ENCODE data around the gene PLPP2.
"Not testable (repeated sequence)": the region's sequence is repeated elsewhere in the genome, so short reads cannot be mapped to it uniquely, and the experiment has no call there.

Gene PLPP2

DNA sequence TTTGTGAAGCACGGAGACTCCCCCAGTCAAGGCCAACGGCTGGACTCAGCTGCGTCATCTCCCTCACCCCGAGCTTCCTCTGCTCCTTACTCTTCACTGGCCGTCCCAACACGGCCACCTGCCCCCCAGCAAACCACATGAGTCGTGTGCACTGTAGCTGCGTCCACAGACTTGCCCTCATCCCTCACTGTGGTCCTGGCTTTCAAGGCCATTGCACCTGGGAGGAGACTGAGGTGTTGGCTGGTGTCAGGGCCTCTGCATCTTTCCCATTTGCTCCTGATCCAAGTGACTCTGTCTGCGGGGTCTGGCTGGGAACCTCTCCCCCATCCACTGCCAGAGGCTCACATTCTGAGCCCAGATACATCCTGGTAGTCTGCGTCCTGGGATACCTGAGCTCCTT lies 11.5 kb downstream of the PLPP2 start:
- no peaks in the 10 kb centered on the region for H3K36me3 ChIP-seq (ENCODE audit: control insufficient read depth in 2 of 2, insufficient read depth in 2 of 2, low read length in 2 of 2)
- no peaks in the 10 kb centered on the region for H3K4me1 ChIP-seq (ENCODE audit: control insufficient read depth, insufficient read depth, low read length)
- H3K9me3 ChIP-seq (ENCODE audit: control insufficient read depth in 2 of 2, low read length in 2 of 2) = no peaks in the 10 kb centered on the region
- H3K27me3 ChIP-seq (ENCODE audit: control insufficient read depth in 1 of 2, insufficient read depth in 2 of 2, low read length in 2 of 2) = peaks cover 13 to 14% of the 10 kb centered on the region in 2 donors
- H3K4me3 ChIP-seq (ENCODE audit: low read length in 2 of 2) = no peak overlapping the region
- H3K9ac ChIP-seq (ENCODE audit: low read length in 2 of 2) = no peak overlapping the region
- H3K27ac ChIP-seq (ENCODE audit: low read length) = no peak overlapping the region

DNA sequence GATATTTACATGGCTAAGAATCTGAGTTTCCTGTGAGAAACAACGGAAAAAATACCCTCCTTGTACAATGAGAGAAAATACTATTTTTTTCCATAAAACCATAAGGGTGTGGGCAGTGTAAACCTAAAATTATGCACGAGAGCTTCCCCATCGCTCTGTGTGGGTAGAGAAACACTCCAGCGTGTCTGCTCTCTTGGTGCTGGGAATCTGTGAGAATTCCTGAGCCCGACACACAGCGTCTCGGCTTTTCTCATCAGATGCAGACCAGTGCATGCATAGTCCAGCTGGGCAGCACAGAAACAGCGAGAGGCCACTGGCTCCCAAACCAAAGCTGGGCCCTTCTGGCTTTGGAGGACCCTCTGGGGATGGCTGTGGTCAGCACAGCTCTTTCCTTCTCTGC lies 12.0 kb downstream of the PLPP2 start:
- Histone ChIP-seq H3K27ac (ENCODE audit: low read length) (no peak overlapping the region), H3K4me3 (ENCODE audit: low read length in 2 of 2) (no peak overlapping the region), H3K9me3 (ENCODE audit: control insufficient read depth in 2 of 2, low read length in 2 of 2) (no peaks in the 10 kb centered on the region), H3K4me1 (ENCODE audit: control insufficient read depth, insufficient read depth, low read length) (no peaks in the 10 kb centered on the region), H3K9ac (ENCODE audit: low read length in 2 of 2) (no peak overlapping the region), H3K36me3 (ENCODE audit: control insufficient read depth in 2 of 2, insufficient read depth in 2 of 2, low read length in 2 of 2) (no peaks in the 10 kb centered on the region), H3K27me3 (ENCODE audit: control insufficient read depth in 1 of 2, insufficient read depth in 2 of 2, low read length in 2 of 2) (peaks cover 13 to 14% of the 10 kb centered on the region in 2 donors)

DNA sequence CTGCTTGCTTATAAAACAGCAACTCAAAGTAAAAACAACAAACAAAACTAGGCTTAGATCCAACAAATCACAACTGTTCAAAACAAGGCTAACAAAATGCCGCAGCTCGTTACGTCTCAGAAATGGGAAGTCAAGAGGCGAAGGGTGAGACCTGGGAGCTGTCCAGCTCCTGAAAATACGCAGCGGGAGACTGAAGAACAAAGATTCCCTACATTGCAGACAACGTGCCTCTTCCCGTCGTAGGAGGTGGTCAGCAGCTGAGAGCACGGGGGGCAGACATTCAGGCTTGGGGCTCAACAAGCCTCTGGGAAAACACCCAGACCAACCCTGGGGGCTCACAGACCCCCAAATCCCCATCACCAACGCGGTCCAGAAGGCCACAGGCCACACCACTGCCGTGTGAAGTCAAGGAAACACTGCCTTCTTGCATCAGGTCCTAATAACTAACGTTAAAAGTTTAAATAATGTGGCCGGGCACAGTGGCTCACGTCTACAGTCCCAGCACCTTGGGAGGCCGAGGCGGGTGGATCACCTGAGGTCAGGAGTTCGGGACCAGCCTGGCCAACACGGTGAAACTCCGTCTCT lies 13.5 kb downstream of the PLPP2 start:
- no peak overlapping the region for H3K27ac ChIP-seq (ENCODE audit: low read length)
- H3K4me1 ChIP-seq (ENCODE audit: control insufficient read depth, insufficient read depth, low read length) = no peaks in the 10 kb centered on the region
- no peaks in the 10 kb centered on the region for H3K9me3 ChIP-seq (ENCODE audit: control insufficient read depth in 2 of 2, low read length in 2 of 2)
- H3K36me3 ChIP-seq (ENCODE audit: control insufficient read depth in 2 of 2, insufficient read depth in 2 of 2, low read length in 2 of 2) = no peaks in the 10 kb centered on the region
- H3K9ac ChIP-seq (ENCODE audit: low read length in 2 of 2) = no peak overlapping the region
- H3K27me3 ChIP-seq (ENCODE audit: control insufficient read depth in 1 of 2, insufficient read depth in 2 of 2, low read length in 2 of 2) = peaks cover 13 to 14% of the 10 kb centered on the region in 2 donors
- no peak overlapping the region for H3K4me3 ChIP-seq (ENCODE audit: low read length in 2 of 2)

DNA sequence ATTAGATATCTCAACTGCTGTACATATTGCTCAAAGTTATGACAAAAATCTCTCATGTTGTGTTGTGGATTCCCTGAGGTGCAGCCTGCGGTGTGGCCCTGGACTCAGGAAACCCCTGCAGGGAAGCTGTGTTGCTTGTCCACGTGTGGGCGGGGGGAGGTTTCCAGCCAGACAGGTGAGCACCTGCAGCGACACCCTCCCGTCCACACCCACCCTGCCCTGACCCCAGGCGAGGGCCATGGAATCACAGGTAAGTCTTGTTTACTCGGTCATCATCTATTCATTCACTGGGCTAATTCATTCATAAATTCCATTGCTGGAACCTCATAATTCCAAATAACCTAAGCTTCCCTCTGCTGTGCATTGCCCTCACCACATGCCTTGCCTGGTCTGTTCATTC lies 14.1 kb downstream of the PLPP2 start:
- H3K9ac ChIP-seq (ENCODE audit: low read length in 2 of 2) = no peak overlapping the region
- H3K27ac ChIP-seq (ENCODE audit: low read length) = no peak overlapping the region
- no peak overlapping the region for H3K4me3 ChIP-seq (ENCODE audit: low read length in 2 of 2)
- H3K27me3 ChIP-seq (ENCODE audit: control insufficient read depth in 1 of 2, insufficient read depth in 2 of 2, low read length in 2 of 2) = peaks cover 13 to 14% of the 10 kb centered on the region in 2 donors
- H3K36me3 ChIP-seq (ENCODE audit: control insufficient read depth in 2 of 2, insufficient read depth in 2 of 2, low read length in 2 of 2) = no peaks in the 10 kb centered on the region
- H3K9me3 ChIP-seq (ENCODE audit: control insufficient read depth in 2 of 2, low read length in 2 of 2) = no peaks in the 10 kb centered on the region
- no peaks in the 10 kb centered on the region for H3K4me1 ChIP-seq (ENCODE audit: control insufficient read depth, insufficient read depth, low read length)

DNA sequence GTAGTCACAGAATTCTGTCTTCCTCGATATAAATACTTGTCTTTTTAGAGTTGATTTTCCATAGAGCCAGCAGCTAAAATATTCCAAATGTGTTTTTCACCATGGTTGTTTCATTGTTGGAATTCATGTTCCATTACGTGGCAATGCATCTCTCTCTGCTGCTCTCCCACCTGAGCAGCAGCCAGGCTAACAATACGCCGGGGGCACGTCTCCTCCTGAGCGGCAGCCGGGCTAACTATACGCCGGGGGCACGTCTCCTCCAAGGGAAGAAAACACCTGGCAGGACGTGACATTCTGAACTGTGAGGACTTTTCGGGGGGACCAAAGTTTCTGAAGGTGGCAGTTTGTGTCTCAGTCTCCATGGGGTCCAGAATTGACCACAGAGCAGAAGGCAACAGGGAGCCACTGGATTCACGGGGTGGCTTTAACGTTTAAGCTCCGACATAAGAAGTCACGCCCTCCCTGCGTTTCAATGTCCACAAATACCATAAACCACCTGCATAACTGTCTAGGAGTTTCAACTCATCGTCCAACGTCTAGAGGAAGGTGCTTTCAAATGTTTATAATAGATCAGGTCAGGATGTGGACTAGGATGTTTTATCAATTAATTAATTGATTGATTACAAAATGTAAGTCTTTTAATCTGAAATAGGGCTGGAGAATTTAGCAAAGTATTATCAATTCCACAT lies 15.1 kb downstream of the PLPP2 start:
- no peaks in the 10 kb centered on the region for H3K9me3 ChIP-seq (ENCODE audit: control insufficient read depth in 2 of 2, low read length in 2 of 2)
- no peak overlapping the region for H3K27ac ChIP-seq (ENCODE audit: low read length)
- peaks cover 15 to 17% of the 10 kb centered on the region in 2 donors for H3K27me3 ChIP-seq (ENCODE audit: control insufficient read depth in 1 of 2, insufficient read depth in 2 of 2, low read length in 2 of 2)
- H3K36me3 ChIP-seq (ENCODE audit: control insufficient read depth in 2 of 2, insufficient read depth in 2 of 2, low read length in 2 of 2) = no peaks in the 10 kb centered on the region
- H3K9ac ChIP-seq (ENCODE audit: low read length in 2 of 2) = no peak overlapping the region
- H3K4me1 ChIP-seq (ENCODE audit: control insufficient read depth, insufficient read depth, low read length) = no peaks in the 10 kb centered on the region
- H3K4me3 ChIP-seq (ENCODE audit: low read length in 2 of 2) = no peak overlapping the region

DNA sequence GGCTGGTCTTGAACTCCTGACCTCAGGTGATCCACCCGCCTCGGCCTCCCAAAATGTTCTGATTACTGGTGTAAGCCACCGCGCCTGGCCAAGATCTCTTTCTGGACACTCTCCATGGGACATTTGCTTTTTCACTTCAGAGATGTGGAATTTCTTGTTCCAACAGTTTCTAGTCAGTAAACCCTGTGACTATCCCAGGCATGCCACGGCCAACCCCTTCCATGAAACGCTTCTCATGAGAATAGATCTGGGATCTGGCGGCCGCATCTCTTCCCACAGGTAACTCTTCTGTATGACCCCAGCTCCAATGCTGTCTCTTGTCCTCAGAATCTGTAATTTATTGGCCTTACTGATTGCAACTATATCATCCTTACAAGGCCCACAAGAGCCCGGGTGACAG lies 16.2 kb downstream of the PLPP2 start:
- no peaks in the 10 kb centered on the region for H3K9me3 ChIP-seq (ENCODE audit: control insufficient read depth in 2 of 2, low read length in 2 of 2)

DNA sequence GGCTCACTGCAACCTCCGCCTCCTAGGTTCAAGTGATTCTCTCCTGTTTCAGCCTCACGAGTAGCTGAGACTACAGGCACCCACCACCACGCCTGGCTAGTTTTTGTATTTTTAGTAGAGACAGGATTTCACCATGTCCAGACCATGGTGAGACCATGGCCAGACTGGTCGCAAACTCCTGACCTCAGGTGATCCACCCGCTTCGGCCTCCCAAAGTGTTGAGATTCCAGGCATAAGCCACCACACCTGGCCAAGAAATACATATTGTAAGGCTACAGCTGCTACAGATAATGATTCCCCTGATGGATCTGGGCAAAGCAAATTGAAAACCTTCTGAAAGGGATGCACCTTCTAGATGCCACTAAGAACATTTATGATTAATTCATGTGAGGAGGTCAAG lies 17.8 kb downstream of the PLPP2 start:
- Histone ChIP-seq H3K9ac (ENCODE audit: low read length in 2 of 2) (no peak overlapping the region), H3K4me3 (ENCODE audit: low read length in 2 of 2) (no peak overlapping the region), H3K27me3 (ENCODE audit: control insufficient read depth in 1 of 2, insufficient read depth in 2 of 2, low read length in 2 of 2) (peaks cover 13 to 18% of the 10 kb centered on the region in 2 donors), H3K27ac (ENCODE audit: low read length) (no peak overlapping the region), H3K9me3 (ENCODE audit: control insufficient read depth in 2 of 2, low read length in 2 of 2) (no peaks in the 10 kb centered on the region), H3K4me1 (ENCODE audit: control insufficient read depth, insufficient read depth, low read length) (no peaks in the 10 kb centered on the region), H3K36me3 (ENCODE audit: control insufficient read depth in 2 of 2, insufficient read depth in 2 of 2, low read length in 2 of 2) (no peaks in the 10 kb centered on the region)

More for the DNA sequence above, 16.2 kb downstream of the PLPP2 start:
- Histone ChIP-seq H3K4me3 (ENCODE audit: low read length in 2 of 2) (no peak overlapping the region), H3K27me3 (ENCODE audit: control insufficient read depth in 1 of 2, insufficient read depth in 2 of 2, low read length in 2 of 2) (peaks cover 13 to 16% of the 10 kb centered on the region in 2 donors), H3K4me1 (ENCODE audit: control insufficient read depth, insufficient read depth, low read length) (no peaks in the 10 kb centered on the region), H3K36me3 (ENCODE audit: control insufficient read depth in 2 of 2, insufficient read depth in 2 of 2, low read length in 2 of 2) (no peaks in the 10 kb centered on the region), H3K27ac (ENCODE audit: low read length) (no peak overlapping the region), H3K9ac (ENCODE audit: low read length in 2 of 2) (no peak overlapping the region)

DNA sequence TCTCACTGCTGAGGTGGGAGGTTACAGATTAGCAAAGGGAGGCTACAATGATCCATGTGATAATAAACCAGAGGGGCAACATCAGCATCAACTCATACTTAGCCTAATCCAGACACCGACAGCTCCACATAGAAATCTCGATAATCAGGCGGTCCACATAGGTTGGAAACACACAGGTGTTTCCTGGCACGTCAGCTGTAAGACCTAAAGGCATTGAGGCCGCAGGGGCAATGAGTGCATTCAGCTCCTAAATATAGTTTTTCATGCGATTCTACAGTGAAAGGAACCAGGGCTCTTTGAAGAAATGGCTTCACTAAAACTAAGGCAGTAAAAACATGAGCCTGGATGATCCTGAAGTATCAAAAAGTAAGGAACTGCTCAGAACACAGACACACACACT lies 19.3 kb downstream of the PLPP2 start:
- H3K27ac ChIP-seq (ENCODE audit: low read length) = no peak overlapping the region
- no peak overlapping the region for H3K9ac ChIP-seq (ENCODE audit: low read length in 2 of 2)
- H3K4me1 ChIP-seq (ENCODE audit: control insufficient read depth, insufficient read depth, low read length) = peaks cover 3% of the 10 kb centered on the region
- H3K27me3 ChIP-seq (ENCODE audit: control insufficient read depth in 1 of 2, insufficient read depth in 2 of 2, low read length in 2 of 2) = peaks cover 4 to 18% of the 10 kb centered on the region in 2 donors
- H3K36me3 ChIP-seq (ENCODE audit: control insufficient read depth in 2 of 2, insufficient read depth in 2 of 2, low read length in 2 of 2) = no peaks in the 10 kb centered on the region
- H3K9me3 ChIP-seq (ENCODE audit: control insufficient read depth in 2 of 2, low read length in 2 of 2) = no peaks in the 10 kb centered on the region
- no peak overlapping the region for H3K4me3 ChIP-seq (ENCODE audit: low read length in 2 of 2)

DNA sequence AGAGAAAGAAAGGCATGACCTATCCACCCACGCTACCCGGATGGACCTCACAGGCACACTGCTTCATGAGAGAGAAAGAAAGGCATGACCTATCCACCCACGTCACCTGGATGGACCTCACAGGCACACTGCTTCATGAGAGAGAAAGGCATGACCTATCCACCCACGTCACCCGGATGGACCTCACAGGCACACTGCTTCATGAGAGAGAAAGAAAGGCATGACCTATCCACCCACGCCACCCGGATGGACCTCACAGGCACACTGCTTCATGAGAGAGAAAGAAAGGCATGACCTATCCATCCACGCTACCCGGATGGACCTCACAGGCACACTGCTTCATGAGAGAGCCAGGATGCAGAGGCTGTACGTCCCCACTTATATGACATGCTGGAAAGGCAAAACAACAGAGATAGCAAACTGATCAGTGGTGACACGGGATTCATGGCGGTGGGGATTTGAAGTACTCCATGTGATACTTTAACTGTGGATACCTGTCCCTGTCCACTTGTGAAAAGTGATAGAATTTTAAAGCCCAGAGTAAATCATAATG lies 20.4 kb downstream of the PLPP2 start:
- H3K27ac ChIP-seq (ENCODE audit: low read length); H3K4me1 ChIP-seq (ENCODE audit: control insufficient read depth, insufficient read depth, low read length): not testable (repeated sequence)

DNA sequence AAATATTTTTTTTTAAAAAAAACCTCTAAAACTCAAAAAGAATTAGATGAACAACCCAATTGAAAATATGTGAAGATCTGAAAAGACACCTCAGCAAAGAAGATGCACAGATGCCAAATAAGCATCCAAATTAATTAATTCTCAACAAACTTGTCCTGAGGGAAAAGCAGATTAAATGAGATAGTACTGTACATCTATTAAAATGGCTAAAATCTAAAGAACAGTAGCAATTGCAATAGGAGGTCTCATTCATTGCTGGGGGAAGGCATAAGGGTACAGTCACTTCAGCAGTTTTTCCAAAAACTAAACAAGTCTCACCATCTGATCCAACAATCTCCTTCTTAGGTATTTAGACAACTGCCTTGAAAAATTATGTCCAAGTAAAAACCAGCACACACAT lies 22.0 kb downstream of the PLPP2 start:
- Histone ChIP-seq H3K4me1 (ENCODE audit: control insufficient read depth, insufficient read depth, low read length) (peaks cover 3% of the 10 kb centered on the region), H3K27ac (ENCODE audit: low read length) (no peak overlapping the region), H3K36me3 (ENCODE audit: control insufficient read depth in 2 of 2, insufficient read depth in 2 of 2, low read length in 2 of 2) (no peaks in the 10 kb centered on the region), H3K9ac (ENCODE audit: low read length in 2 of 2) (no peak overlapping the region), H3K27me3 (ENCODE audit: control insufficient read depth in 1 of 2, insufficient read depth in 2 of 2, low read length in 2 of 2) (peaks cover 8 to 35% of the 10 kb centered on the region in 2 donors), H3K4me3 (ENCODE audit: low read length in 2 of 2) (no peak overlapping the region), H3K9me3 (ENCODE audit: control insufficient read depth in 2 of 2, low read length in 2 of 2) (no peaks in the 10 kb centered on the region)

More for the DNA sequence above, 20.4 kb downstream of the PLPP2 start:
- peaks cover 6 to 28% of the 10 kb centered on the region in 2 donors for H3K27me3 ChIP-seq (ENCODE audit: control insufficient read depth in 1 of 2, insufficient read depth in 2 of 2, low read length in 2 of 2)
- H3K36me3 ChIP-seq (ENCODE audit: control insufficient read depth in 2 of 2, insufficient read depth in 2 of 2, low read length in 2 of 2); H3K4me3 ChIP-seq (ENCODE audit: low read length in 2 of 2); H3K9ac ChIP-seq (ENCODE audit: low read length in 2 of 2); H3K9me3 ChIP-seq (ENCODE audit: control insufficient read depth in 2 of 2, low read length in 2 of 2): not testable (repeated sequence)

DNA sequence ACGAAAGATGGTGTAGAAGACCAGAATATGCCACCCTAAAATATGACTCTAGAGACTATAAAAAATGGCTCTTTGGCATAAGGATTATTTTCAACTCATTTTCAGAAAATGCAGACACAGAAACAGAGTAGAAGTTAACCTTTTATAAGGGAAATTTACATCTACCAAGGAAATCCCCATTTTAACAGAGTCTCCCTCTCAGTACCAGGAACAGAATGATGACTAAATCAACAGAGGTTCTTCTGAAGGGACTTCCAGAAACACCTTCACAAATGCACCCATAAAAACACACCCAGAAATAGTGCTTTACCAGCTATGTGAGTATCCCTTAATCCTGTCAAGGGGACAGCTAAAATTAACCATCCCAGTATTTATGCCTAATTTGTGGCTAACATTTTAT lies 29.1 kb downstream of the PLPP2 start:
- Histone ChIP-seq H3K27ac (ENCODE audit: low read length) (no peak overlapping the region), H3K4me1 (ENCODE audit: control insufficient read depth, insufficient read depth, low read length) (peaks cover 3% of the 10 kb centered on the region), H3K4me3 (ENCODE audit: low read length in 2 of 2) (no peak overlapping the region), H3K36me3 (ENCODE audit: control insufficient read depth in 2 of 2, insufficient read depth in 2 of 2, low read length in 2 of 2) (no peaks in the 10 kb centered on the region), H3K9ac (ENCODE audit: low read length in 2 of 2) (no peak overlapping the region), H3K9me3 (ENCODE audit: control insufficient read depth in 2 of 2, low read length in 2 of 2) (no peaks in the 10 kb centered on the region), H3K27me3 (ENCODE audit: control insufficient read depth in 1 of 2, insufficient read depth in 2 of 2, low read length in 2 of 2) (peaks cover 5 to 22% of the 10 kb centered on the region in 2 donors)
